ENCODE measurements around the gene CEBPG. TPM values are rescaled to one million over a fixed set of nuclear protein-coding genes. Genes with fewer than 3 reads are reported as not detected.

The CEBPG gene
- total RNA-seq, 1 experiment from 2014 or later = 91.3 TPM

- BruUV-seq (replicated peaks) = no TSS peak
- Mint-ChIP-seq H3K36me3 (ENCODE audit: insufficient read depth, unreplicated experiment) (no peaks in the 10 kb centered on the region), H3K4me1 (ENCODE audit: insufficient read depth, unreplicated experiment) (peaks cover 5% of the 10 kb centered on the region), H3K27me3 (ENCODE audit: insufficient read depth, unreplicated experiment) (peaks cover 12% of the 10 kb centered on the region), H3K27ac (ENCODE audit: low read depth, unreplicated experiment) (no peak overlapping the region), H3K9me3 (ENCODE audit: unreplicated experiment) (no peaks in the 10 kb centered on the region), H3K4me3 (ENCODE audit: unreplicated experiment) (no peak overlapping the region)
- intact Hi-C loops (cut with micrococcal nuclease) = no loop called here
- ChIA-PET POLR2A (no interaction called here), CTCF (interaction anchor here (1.3 to 9.5 kb wide), 2 partner anchors 344 to 368 kb away, joined by 4 to 227 read pairs; no protein-coding TSS in a partner anchor)
- DNase-seq (ENCODE audit: unreplicated experiment) = no peak
- no peak for TF ChIP-seq CTCF (IDR thresholded peaks at IDR 0.05; ENCODE audit: unreplicated experiment)
Observed at GRCh38 chr19:33426621-33427361, 53.3 kb downstream of the CEBPG start.

- Mint-ChIP-seq H3K27ac (ENCODE audit: low read depth, unreplicated experiment) (no peak overlapping the region), H3K9me3 (ENCODE audit: unreplicated experiment) (no peaks in the 10 kb centered on the region), H3K4me1 (ENCODE audit: insufficient read depth, unreplicated experiment) (peaks cover 5% of the 10 kb centered on the region), H3K4me3 (ENCODE audit: unreplicated experiment) (no peak overlapping the region), H3K36me3 (ENCODE audit: insufficient read depth, unreplicated experiment) (no peaks in the 10 kb centered on the region), H3K27me3 (ENCODE audit: insufficient read depth, unreplicated experiment) (peaks cover 12% of the 10 kb centered on the region)
- DNase-seq (ENCODE audit: unreplicated experiment) = no peak
- ChIA-PET CTCF (interaction anchor here (0.5 to 9.5 kb wide), 3 partner anchors 343 to 1074 kb away, joined by 4 to 227 read pairs (median 4); no protein-coding TSS in a partner anchor), POLR2A (no interaction called here)
- TF ChIP-seq CTCF (IDR thresholded peaks at IDR 0.05; ENCODE audit: unreplicated experiment) = no peak
- intact Hi-C loops (cut with micrococcal nuclease) = no loop called here
- BruUV-seq (replicated peaks) = no TSS peak
Observed at GRCh38 chr19:33427801-33428626, 54.5 kb downstream of the CEBPG start.

- peaks cover 5% of the 10 kb centered on the region for H3K4me1 Mint-ChIP-seq (ENCODE audit: insufficient read depth, unreplicated experiment)
- H3K36me3 Mint-ChIP-seq (ENCODE audit: insufficient read depth, unreplicated experiment) = no peaks in the 10 kb centered on the region
- DNase-seq (ENCODE audit: unreplicated experiment) = no peak
- CTCF ChIA-PET = interaction anchor here (0.5 to 9.5 kb wide), 3 partner anchors 12 to 1073 kb away, joined by 4 to 227 read pairs (median 16); no protein-coding TSS in a partner anchor
- intact Hi-C loops (cut with micrococcal nuclease) = no loop called here
- H3K27me3 Mint-ChIP-seq (ENCODE audit: insufficient read depth, unreplicated experiment) = peaks cover 12% of the 10 kb centered on the region
- no TSS peak for BruUV-seq (replicated peaks)
- POLR2A ChIA-PET = no interaction called here
- H3K9me3 Mint-ChIP-seq (ENCODE audit: unreplicated experiment) = no peaks in the 10 kb centered on the region
- H3K4me3 Mint-ChIP-seq (ENCODE audit: unreplicated experiment) = no peak overlapping the region
- H3K27ac Mint-ChIP-seq (ENCODE audit: low read depth, unreplicated experiment) = no peak overlapping the region
- no peak for TF ChIP-seq CTCF (IDR thresholded peaks at IDR 0.05; ENCODE audit: unreplicated experiment)
Observed at GRCh38 chr19:33428627-33429125, 55.2 kb downstream of the CEBPG start.

Data from MCF 10A (cell line).